HG03196 (cell line): Measurements from ENCODE around the gene PACSIN2.
"Not testable (repeated sequence)": the region's sequence is repeated elsewhere in the genome, so short reads cannot be mapped to it uniquely, and the experiment has no call there.

ENCODE experiments used
- ATAC-seq: cut with Tn5 transposase; IDR thresholded peaks from one replicate; pipeline ENCODE4 v1.9.1; 2021; ENCODE audit not compliant: unreplicated experiment

The PACSIN2 gene

DNA sequence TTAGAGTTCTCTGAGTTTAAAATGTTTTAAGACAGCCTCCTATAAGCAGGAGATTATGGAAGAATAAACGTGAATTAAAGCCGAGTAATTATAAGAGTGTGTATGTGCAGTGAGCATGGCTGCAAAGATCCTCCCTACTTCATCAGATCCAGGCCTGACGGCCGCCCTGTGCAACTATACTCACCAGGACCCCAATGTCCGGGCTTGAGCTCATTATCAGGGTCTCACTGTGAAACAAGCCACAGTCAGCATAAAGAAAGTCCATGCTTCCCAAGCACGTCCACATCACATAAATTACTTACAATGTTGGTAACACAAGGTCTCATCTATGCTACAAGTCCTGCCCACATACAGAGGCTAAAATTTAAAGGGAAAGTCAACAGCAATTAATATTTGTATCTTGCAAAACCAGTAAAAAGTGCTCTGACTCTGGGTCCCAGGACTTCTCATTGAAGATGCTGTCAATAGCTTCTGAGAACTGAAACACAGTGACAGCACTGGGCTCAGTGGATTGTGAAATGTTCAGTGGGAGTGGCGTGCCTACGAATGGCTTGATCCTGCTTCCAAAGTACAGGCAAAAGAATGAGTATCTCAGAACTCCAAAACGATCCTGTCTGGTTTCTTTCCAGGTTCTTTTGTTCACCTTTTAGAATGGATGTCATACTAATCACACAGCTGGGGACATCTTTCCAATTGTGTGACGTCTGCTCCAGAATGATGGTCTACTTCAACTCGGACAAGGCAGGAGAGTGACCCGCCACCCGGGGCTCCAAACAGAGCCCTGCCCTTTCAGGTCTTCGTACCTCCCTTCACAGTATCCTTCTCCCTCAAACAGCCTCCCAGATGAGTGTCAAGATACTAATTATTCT, 85.7 kb downstream of the PACSIN2 start:
- no peak for ATAC-seq

DNA sequence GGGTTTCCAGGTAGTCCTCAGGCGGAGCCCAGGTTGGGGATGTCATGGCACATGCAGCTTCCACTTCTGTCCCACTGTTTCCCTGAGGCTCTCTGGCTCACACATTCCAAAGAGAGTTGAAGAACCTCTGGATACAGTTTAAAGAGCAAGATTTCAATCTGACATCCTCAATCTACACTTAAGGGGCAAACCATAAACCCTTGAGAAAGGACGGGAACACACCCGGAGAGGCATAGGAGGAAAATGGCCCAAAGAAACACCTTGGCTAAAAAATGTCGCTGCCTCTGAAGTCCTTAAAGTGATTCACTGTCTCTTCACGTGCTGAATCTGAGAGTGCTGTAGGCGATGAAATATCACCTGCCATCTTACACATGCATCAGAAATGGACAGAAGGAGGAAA, 87.0 kb downstream of the PACSIN2 start:
- ATAC-seq: no peak

DNA sequence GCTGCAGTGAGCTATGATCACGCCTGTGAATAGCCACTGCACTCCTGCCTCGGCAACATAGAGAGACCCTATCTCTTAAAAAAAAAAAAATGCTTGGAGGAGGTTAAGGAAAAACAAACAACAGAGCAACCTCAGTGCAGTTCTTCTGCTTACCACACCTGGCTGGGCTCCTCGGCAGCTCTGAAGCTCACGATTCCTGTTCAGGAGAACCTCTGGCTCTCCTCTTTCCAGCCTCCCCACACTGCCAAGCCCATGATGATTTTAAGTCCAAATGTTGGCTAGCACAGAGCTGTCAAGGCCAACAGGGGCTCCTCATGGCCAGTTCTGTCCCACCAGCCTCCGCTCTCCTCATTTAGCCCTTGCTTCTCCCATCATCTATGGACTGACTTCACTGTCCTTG, 88.2 kb downstream of the PACSIN2 start:
- no peak for ATAC-seq

- ATAC-seq: no peak
Observed at GRCh38 chr22:42926104-42926503, 88.8 kb downstream of the PACSIN2 start.

DNA sequence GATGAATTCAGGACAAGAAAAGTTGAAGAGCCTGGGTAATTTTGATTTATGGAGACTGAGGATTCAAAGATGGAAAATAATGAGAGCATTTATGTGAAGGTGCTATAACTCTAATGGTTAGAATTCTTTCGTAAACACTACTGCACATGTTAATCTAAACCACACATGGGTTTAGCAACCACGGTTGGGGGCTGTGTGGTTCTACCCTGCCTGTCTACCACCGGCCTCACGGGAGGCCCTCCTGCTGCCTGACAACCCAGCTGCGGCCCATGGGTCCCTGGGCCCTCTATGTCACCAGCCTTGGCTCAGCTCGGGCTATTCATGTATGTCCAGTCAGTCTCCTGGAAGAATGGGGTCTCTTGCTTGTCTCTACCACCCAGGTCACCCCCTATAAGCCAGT, 89.4 kb downstream of the PACSIN2 start:
- no peak for ATAC-seq

- not testable (repeated sequence) for ATAC-seq
Observed at GRCh38 chr22:42925031-42925430, 89.9 kb downstream of the PACSIN2 start.

DNA sequence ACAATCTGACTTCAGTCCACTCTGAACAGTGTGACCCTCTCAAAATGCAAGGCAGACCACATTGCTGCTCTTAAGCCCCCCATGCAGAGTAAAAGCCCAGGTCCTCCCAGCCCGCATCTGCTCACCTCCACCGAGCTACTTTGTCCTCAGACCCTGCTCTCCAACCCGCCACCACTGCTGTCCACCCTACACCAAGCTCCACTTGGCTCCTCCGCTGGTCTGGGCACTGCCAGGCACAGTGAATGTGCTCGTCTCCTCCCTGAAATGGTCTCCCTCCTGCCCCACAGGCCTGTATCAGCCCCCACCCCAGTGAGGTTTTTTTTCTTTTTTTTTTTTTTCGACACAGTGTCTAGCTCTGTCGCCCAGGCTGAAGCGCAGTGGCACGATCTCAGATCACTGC, 90.5 kb downstream of the PACSIN2 start:
- no peak for ATAC-seq

GRCh38 chr22:42922374-42923191, 92.4 kb downstream of the PACSIN2 start:
- ATAC-seq: no peak

- ATAC-seq: no peak
Observed at GRCh38 chr22:42920101-42920820, 94.7 kb downstream of the PACSIN2 start.

GRCh38 chr22:42919199-42919598, 95.8 kb downstream of the PACSIN2 start:
- no peak for ATAC-seq

DNA sequence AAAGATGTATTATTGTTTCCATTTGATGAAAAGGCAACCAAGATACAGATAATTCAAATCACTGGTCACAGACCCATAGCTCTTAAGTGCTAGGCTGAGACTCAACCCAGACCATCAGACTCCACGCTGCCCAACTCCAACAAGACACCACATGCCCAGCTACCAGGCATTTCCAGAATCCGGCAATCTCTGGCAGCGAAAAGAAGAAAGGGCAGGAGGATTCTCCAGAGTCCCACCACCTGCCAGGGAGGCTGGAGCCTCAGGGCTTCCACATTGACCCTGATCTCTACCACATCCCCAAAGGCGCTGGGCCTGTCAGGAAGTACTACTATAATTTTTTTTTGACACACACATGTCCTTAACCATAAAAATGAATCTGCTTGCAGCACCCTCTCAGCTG, 96.4 kb downstream of the PACSIN2 start:
- no peak for ATAC-seq

DNA sequence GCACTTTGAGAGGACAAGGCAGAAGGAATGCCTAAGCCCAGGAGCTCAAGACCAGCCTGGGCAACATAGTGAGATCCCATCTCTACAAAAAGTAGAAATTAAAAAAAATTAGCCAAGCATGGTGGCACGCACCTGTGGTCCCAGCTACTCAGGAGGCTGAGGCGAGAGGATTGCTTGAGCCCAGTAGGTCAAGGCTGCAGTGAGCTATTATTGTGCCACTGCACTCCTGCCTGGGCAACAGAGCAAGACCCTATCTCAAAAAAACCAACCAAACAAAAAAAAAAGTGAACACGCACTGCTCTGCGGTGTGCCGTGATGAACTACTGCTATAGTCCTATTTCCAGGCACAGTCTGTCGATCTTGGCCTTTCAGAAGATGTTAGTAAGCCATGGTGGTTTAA, 97.6 kb downstream of the PACSIN2 start:
- not testable (repeated sequence) for ATAC-seq

GRCh38 chr22:42915980-42916765, 98.8 kb downstream of the PACSIN2 start:
- no peak for ATAC-seq

DNA sequence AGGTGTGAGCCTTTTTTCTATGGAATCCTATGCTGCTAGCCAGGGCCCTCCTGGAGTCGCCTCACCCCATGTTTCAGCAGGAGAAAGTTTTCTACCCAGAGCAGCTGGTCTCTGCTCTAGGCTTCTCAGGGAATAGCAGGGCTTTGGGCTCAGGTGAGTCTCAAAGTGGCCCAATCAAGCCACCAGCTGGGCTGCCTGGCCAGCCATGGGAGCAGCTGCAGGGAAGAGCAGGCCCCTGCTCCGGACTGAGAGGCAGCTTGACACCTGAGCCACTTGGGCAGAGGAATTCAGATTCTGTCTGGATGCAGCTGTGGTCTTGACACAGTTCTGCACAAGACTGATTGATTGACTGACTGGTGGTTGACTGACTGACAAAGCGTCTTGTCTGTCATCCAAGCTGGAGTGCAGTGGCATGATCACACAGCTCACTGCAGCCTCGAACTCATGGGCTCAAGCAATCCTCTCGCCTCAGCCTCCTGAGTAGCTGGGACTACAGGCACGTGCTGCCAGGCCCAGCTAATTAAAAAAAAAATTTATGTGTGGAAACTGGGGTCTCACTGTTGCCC, 100.4 kb downstream of the PACSIN2 start:
- ATAC-seq: no peak

DNA sequence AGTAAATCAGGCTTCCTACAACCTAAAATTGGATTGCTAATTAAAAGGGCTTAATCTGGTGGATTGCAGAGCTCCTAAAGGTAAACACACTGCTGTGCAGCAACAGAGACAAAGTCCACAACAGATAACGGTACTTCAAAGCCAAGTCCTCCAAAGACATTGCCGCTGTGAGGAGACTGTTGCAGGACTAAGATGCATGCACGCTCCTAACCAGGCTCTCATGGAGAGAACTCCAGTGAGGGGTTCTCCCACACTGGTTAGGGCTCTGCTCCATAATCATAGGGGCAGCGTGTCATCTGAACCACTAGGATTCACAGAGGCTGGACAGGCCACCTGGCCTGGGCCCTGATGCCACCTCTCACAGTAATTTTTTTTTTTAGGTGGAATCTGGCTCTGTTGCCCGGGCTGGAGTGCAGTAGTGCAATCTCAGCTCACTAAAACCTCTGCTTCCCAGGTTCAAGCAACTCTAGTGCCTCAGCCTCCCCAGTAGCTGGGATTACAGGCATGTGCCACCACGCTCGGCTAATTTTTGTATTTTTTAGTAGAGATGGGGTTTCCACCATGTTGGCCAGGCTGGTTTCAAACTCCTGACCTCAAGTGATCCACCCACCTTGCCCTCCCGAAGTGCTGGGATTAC, 101.0 kb downstream of the PACSIN2 start:
- ATAC-seq: no peak

DNA sequence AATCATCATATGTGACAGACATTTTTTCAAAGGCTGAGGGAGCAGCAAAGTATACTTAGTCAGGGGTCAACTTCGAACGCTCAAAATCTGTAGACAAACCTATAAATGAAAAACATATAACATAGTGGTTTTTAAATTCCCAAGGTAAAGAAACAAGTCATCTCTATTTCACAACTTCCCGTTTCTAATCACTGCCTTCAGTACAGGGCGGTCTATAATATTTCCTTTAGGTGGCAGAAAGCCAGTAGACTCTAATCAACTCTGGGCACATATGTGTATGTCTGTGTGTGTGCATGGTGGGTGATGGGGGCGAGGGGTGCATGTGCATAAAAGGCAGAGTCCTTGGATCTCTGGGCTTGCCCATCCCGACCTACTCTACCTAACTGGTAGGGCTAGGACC, 102.9 kb downstream of the PACSIN2 start:
- no peak for ATAC-seq

GRCh38 chr22:42910221-42910942, 104.6 kb downstream of the PACSIN2 start:
- no peak for ATAC-seq

DNA sequence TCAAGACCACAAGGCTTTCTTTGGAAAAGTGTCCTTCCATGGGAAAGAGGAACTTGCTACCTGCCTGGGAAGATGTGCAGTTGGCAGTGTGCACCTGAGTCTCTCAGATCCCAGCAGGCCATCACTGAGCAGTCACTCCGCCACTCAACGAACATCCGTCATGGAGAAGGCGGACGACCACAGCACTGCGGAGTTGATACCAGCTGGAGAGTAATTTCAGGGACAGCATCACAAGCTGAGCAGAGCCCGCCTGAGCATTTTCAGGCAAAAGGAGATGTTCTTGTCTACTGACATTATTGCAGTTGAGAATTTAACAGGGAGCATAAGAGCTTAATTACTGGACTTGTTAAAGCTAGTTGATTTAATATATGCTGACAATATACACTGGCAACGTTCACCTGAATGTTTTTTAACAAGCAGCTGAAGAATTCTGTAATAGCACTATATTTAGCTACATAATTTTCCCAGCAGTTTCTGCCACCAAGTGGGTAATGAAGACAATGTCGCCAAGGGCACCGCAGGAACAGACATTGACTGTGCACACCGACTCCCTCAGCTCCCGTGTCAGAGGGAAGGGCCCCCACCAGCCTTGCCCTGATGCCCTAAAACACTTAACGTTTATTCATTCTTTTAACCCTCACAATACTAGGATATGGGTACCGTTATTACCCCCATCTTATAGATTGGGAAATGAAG, 105.4 kb downstream of the PACSIN2 start:
- no peak for ATAC-seq

DNA sequence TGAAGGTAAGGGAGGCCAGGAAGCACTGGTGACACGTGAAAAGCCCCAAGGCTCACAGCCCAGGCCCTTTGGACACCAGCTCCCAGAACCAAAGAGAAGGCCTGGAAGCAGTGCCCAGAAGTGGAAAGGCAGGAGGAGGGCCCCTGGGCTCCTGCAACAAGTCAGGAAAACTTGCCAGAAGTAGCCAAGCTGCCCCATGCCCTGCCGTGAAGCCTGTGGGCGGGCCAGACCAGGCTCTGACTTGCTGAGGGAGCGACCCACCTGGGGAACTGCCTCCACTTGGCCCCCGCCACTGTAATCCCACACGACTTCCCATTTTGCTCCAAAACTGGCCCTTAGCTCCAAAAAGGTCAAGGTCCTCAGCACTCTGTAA, 106.6 kb downstream of the PACSIN2 start:
- ATAC-seq: no peak
